DMS53 treated with DMSO at 0.1 percent for 48 hours (cell line): ENCODE data around the gene MXI1.
A peak's percentile ranks its signal among the peaks of the same experiment; 100 is the strongest.

ENCODE experiments used
- DNase-seq: peaks from one replicate; lab custom pipeline; 2025; ENCODE audit not compliant: unreplicated experiment; lab: John Stamatoyannopoulos, UW

Gene MXI1

DNA sequence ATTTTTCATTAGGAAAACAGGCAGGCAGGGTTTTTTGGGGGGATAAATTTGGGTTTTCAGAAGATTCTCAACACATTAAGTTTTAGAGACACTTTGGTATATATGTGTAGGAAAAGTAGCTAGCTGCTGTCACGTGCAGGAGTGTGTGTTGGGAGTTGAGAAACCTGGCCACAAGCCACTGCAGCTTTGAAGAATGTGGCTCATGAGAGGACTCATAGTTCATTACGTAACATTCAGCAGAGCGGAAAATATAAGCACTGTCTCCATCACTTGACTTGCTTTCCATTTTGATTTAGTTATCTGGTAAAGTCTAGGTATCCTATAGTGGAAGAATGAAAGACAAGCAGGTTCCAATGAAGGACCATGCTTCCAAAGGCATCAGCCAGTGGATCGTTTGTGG is 66.1 kb downstream of the MXI1 start:
- no peak for DNase-seq

DNA sequence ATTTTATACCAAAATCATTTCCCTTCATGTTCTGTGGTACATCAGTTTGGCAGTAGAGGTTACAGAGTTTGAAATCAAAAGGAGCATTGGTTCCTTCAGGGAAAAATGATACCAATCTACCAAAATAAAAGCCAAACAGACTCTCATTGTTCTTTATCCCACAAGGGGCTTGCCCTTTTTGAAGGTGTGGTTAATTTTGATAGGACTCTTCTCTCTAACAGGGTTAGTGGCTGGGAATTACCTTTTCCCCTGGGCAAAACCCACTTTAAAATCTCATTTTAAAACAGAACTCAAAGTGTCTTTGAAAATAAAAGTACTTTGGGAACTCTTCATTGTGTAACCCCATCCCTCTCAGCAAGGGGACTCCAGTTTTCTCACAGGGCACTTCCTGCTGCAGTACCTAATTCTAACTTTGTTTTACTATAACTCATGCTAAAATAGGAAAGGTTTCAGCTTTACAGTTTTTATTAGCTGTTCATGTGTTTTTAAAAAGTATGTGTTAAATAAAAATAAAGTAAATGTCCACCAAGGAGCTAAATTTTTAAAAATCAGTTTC is 66.7 kb downstream of the MXI1 start:
- no peak for DNase-seq

DNA sequence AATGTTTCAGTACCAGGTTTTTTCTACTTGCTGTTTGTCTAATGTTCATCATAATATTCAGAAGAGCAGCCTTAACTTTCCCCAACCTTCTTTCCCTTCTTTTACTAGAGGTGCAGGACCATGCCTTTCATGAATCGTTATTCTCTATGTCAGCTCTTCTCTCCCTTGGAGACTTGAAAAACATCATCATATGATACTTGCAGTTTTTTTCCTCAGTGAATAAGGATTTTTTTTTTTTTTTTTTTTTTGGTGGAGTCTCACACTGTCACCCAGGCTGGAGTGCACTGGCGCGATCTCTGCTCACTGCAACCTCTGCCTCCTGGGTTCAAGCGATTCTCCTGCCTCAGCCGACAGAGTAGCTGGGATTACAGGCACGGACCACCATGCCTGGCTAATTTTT is 67.2 kb downstream of the MXI1 start:
- no peak for DNase-seq

DNA sequence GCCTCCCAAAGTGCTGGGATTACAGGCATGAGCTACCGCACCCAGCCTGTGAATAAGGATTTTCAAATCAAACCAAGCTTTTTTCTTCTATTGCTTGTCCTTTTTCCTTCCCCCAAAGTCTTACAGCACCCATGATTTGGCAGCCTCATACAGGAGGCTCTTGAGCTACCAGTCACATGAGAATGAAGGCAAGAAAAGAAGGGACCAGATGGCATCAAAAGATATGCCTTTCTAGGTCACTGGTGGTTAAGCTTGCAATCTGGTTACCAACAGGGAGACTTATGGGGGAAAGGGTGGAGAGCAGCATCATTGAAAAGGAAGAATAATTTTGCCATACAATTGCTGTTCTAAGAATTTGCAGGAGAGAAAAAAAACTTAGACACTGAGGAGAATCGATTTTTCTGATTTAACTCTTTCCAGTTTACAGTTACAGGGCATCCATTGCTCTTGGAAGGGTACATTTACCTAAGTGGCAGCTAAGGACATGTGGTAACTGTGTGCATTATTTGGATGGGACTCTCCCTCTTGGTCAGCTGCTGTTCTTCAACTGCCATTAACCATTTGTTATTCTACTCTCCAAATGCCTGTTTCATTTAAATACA is 67.8 kb downstream of the MXI1 start:
- no peak for DNase-seq

DNA sequence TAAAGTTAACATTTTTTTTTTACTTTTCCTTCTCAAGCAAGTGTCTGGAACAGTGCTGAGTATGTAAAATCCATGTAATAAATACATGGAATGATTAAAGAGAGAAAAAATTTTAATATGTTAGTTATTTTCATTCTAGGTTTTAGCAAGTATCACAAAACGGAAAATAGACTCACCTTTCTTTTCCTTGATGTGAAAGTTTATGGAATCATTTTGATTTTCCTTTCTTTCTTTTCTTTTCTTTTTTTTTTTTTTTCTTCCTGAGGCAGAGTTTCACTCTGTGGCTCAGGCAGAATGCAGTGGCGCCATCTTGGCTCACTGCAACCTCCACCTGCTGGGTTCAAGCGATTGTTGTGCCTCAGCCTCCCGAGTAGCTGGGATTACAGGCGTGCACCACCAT is 69.2 kb downstream of the MXI1 start:
- no peak for DNase-seq

DNA sequence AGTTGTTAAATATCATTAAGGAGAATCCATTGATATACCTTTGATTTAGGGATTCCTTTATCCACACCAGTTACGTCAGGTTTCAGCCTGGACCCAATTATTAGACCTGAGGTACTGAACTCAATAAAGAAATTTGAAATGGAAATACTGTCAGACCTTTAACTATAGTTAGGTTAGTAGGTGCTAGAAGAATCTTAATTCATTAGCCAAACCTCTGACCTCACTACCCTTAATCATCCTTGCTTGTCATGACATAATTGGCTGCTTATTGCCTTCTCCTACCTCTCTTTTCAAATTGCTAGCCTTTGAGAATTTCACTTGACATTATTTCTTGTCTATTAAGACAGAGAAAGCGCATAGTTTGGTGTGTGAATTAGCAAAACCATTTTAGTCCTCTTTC is 70.2 kb downstream of the MXI1 start:
- DNase-seq, result no peak

DNA sequence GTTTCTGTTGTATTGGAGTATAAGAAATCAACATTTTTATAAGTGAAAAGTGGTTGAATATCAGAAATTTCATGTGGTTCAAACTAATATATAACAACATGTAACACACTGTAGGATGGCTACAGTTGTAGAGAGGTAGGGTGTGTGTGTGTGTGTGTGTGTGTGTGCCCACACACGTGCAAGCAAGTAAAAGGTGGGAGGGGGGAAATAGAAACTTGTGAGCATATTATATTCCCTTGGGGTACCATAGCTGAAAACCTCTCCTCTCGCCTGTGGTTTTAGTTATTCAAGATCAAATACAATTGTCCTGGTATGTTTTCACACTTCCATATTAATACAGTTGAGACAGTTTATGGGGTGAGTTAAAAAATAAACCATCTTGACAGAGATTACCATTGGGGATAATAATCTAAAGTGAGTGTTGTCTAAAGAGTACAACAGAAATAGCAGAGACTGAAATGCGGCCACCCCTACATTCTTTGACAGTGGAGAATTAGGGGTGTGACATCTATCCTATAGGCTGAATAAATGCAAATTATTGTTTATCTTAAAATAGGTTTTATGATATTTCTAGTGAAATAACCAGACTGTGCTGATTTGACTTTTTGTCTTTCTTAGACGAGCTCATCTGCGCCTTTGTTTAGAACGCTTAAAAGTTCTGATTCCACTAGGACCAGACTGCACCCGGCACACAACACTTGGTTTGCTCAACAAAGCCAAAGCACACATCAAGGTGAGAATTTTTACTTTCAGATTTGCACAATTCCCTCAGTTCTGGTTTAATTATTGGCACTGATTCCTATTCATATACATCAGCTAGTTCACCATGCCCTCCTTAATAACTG is 71.4 kb downstream of the MXI1 start:
- no peak for DNase-seq

DNA sequence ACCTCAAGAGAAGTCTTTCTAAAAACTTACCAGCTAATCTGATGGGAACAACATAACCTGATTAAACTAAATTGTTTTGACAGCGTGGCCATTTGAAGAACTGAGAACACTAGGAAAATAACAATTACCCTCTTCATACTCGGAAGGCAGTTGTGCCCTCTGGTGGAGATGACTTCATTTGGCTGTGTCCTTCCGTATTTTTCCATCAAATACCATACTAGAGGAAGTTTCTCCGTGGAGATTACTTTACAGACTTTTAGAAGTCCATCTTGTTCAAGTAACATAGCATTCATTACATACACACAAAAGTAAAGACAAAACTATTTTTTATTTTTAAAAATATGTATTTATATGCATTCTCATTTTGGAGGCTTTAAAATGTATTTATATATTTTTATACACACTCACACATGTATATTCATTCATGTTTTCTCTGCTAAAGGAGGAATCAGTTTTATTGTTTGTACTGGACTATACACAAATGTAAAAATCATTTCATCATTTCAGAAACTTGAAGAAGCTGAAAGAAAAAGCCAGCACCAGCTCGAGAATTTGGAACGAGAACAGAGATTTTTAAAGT is 72.1 kb downstream of the MXI1 start:
- DNase-seq, result peak; percentile 63

DNA sequence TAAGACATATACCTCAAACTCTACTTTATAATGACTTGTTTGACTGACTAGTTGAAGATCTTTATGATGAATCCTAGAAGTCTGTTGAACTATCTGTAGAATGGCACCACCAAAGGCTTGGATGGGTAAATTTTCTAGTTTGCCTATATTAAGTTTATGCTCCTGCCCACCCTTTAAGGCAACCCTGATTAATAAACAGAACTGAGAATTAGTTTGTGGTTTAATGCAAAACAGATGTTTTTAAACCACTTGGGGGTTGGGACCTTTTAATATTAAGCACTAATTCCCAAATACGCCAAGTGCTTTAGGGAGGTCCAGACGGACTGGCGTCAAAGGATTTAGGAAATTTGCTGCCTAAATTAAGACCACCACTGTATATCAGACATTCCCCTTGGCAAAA is 76.9 kb downstream of the MXI1 start:
- no peak for DNase-seq

DNA sequence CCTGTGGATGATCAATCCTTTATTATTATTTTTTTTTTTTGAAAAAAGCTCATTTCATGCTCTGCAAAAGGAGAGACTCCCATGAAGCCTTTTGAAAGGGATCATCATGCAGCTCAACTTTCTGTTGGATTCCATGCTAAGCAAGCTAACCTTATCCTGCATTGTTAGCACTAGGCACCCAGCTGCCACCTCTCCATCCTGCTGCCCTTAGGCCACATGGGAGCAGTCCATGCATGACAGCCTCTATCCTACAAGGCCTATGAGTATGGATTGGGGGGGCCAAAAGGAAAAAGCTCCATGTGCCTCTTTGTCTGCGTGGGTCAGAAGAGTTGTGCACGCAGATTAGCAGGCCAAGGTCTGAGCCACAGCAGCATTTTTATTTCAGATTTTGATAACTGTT is 78.1 kb downstream of the MXI1 start:
- no peak for DNase-seq

DNA sequence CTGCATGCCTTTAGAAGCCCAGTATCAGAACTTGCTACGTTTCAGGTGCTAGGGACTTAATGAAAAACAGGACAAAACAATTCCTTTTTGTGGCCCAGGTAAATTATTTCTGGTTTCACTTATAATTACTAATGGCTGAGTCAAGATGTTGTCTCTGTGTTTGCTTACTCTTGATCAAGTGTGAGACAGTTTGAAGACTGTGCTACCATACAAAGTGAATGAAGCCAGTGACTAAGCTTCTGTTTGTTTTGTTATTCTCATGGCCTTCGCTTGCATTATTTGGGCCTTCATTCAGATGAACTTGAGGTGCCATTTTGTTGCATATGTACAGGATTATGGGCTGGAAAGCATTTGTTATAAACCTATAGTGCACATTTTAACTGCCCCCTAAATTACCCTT is 79.4 kb downstream of the MXI1 start:
- peak; percentile 30 for DNase-seq

DNA sequence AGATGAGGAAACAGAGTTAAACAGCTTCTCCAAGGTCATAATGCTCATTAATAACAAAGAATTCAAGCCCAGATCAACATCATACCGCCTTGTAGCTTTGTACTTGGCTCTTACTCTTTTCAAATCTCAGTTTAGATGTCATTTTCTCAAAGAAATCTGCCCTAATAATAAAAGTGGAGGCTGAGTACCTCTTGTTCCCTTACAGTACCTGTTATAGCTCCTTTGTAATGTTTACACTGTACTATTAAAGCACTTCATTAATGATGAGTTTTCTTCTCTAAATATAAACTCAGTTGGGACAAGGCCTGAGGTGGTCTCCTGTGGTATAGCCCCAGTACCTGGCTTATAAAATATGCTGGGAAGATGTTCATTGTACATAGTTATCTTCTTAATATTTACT is 89.6 kb downstream of the MXI1 start:
- DNase-seq, result no peak

DNA sequence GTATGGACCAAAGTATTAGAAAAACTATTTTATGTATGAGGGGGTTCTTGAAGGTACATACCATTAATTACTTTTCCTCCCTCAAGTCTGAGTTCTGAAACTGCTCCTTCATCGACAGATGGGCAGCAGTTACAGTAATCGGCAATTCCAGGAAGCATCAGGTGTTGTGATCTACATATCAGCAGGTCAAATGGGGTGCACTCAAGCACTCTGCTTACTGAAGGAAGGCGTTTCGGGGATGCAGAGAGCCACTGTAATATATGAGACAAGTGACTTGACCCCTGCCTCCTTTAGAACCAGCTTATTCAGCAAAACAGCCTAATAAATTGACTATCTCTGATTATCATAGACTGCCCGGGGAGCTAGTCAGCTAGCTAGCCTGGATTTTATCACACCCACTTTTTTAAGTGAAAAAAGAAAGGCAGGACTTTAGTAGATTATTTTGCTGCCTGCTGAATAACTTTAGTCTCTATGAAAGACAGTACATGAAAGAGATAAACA is 93.1 kb downstream of the MXI1 start:
- DNase-seq, result no peak

DNA sequence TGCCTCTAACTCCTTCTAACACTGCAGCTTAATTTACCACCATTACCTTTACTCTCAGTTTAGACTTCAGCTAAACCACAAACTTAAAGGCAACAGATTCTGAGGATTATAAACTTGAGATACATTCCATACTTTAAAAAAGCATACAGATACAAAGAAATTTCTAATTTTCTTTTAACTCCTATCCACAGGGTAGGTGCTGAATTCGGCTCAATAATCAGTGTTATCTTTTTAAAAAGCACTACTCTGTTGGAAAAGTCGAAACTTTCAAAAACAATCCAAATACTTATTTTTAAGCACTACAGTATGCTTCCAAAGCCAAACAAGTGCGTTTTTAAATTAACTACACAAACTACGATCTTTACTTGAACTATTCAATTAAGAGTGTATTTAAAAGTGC is 96.3 kb downstream of the MXI1 start:
- DNase-seq, result no peak

DNA sequence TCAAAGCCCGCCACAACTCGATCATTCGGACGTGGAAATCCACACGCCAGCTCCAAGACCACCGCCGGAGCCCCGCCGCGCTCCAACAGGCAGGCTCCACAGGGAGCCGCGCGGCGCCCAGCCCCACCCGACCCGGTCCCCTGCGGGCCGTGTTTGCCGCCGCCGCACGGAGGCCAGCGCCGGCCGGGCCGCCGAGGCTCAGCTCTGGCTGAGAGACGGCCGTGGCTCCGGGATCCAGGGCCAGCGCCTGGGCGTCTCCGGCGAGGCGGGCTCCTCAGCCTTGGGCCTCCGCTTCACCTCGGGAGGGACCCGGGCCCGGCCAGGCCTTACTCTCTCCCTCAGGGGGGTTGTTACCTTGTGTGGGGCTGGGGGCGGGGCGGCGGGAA is 97.0 kb downstream of the MXI1 start:
- DNase-seq, result no peak

DNA sequence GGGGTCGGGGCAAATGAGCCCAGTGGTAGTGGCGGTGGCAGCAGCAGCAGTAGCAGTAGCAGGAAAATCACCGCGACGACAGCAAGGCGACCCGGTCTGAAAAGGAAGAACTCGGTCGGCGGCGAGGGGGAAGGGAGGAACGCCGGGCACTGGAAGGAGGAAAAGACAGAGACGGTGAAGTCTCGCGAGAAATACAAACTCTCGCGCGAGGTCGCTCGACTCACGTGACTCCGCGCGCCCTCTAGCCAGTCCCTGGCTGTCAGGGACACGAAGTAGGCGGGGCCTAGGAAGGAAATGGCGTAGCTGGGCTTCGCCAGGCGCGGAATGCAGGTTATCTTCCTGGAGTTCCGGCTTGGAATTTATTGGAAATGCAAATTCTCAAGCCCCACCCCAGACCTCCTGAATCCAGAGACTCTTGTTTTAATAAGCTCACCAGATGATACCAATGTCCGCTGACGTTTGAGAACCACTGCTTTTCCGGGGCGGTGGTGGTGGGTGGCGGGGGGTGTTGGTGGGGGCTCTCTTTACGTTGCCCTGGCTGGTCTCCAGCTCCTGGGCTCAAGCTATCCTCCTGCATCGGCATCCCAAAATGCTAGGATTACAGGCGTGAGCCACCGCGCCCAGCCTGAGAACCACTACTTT is 97.5 kb downstream of the MXI1 start, which contains the start of gene SMNDC1:
Gene SMNDC1, minus strand, starts transcription at position 141 of the 642 bp plus-strand sequence. CDS start 1,333 bp downstream, outside the sequence.
- peak; percentile 98 for DNase-seq

DNA sequence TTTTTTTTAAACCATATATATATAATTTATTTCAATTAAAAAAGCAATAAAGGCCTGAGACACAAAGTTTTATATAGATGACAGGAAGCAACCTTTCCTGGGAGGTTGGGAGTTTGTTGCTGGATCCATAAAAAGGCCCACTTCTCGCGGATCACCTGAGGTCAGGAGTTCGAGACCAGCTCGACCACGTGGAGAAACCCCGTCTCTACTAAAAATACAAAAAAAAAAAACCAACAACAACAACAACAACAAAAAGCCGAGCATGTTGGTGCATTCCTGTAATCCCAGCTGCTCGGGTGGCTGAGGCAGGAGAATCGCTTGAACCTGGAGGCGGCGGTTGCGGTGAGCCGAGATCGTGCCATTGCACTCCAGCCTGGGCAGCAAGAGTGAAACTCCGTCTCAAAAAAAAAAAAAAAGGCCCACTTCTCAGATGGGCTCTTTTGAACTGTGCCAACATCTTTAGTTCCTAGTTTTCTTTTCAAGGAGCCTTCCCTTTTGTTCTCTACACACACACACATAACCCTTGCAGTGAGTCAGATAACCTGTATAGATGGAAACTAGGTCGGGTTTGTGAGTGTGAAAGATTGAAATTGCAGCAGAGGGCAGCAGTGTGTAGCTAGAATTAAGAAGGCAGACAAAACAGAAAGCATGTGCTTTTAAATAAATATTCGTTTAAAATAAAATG is 98.5 kb downstream of the MXI1 start:
- DNase-seq, result peak; percentile 80

DNA sequence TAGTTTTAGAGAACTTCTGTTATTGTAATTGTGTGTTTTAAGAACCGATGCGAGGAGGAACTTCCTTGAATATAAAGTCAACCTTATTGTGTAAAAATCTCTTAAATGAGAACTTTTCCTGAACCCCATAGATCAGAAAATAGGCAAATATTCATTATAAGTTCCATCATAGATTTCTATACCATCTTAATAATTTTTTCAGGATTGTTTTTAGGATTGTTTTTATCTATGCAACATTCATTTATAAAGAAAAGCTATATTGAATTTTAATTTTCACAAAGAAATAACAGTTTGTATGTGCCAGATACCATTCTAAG is 99.0 kb downstream of the MXI1 start:
- DNase-seq, result no peak

DNA sequence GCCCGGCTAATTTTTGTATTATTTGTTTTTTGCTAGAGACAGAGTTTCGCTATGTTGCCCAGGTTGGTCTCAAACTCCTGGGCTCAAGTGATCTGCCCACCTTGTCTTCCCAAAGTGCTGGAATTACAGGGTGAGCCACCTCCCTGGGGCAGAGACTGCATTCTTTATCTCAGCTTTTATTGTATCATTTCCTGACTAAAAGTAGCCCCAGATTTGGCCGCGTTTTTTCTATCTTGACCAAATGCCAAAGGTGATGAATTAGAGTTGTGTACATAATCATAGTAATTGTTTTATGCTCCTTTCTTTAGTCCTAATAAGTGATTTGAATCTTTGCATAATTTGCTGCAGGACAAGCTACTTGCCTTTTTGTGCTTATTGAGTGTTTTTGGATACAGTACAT is 100.4 kb downstream of the MXI1 start:
- DNase-seq, result no peak

DNA sequence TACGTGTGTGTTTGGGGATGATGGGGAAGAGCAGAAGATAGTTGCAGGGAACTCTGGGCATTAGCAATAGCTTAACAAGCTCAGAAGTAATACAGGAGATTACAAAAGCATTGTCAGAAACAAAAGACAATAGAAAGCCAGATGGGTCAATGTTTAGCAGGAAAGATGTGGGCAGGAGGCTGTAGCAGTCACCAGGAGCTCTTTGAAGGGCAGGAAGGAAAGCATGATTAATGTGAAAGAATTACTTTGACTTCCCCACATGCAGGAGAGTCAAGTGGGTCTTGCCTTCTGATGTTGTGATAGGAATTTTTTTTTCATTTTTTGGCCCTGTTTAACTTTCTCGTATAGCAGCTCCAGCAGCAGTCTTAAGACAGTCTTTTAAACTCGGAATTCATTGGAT is 103.3 kb downstream of the MXI1 start:
- DNase-seq, result no peak

DNA sequence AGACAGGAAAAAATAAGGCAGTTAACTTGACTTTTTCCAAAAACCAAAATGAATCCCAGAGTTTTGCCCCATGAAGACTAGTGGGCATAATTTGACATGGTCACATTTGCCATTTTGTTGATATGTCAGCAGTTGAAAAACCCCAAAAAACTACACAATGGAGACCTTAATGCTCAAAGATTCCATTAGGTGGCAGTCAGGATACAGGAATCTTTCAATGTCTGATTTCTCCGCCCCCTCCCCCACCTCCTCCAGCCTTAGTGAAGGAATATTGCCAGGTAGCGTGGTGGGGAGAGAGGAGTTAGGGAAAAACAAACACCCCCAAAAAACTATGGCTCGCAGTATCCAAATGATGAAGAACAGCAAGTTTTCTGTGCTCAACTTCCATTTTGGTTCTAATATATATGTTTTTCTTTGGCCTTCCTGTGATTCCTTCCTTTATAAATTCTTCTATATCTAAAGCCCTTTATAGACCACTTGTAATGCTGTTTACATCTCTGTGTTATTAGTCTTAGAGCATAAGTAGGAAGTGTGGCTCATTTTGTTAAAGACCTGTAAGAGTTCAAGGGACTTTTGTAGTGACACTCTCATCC is 104.0 kb downstream of the MXI1 start:
- DNase-seq, result peak; percentile 47
